H1 (cell line): Measurements from ENCODE around the gene ZIC1. TPM values are rescaled to one million over a fixed set of nuclear protein-coding genes. Genes with fewer than 3 reads are reported as not detected.
A peak's percentile ranks its signal among the peaks of the same experiment; 100 is the strongest.

Experiments
- CEBPB ChIP-seq: IDR thresholded peaks from 2 replicates; pipeline ENCODE4 v1.6.1; 2012; ENCODE audit warnings: low read depth, low read length
- EZH2 ChIP-seq: fragments of 200-600 bp; sonication (generic); IDR thresholded peaks from 2 replicates; pipeline ENCODE4 v1.7.1; 2012; ENCODE audit warnings: low read depth, mild to moderate bottlenecking, moderate library complexity, low read length, inconsistent platforms; ENCODE audit not compliant: severe bottlenecking
- HDAC2 ChIP-seq, 2 experiments: fragments of 300-600 bp in 1 of 2; sonication (generic) in 1 of 2; IDR thresholded peaks; 2 replicates each; pipeline ENCODE4 v1.6.1; 2011 to 2012; ENCODE audit warnings: low read depth in 2 of 2, low read length in 2 of 2, mild to moderate bottlenecking in 2 of 2, moderate library complexity in 2 of 2, borderline replicate concordance in 1 of 2, inconsistent platforms in 1 of 2
- MAX ChIP-seq: IDR thresholded peaks from 2 replicates; pipeline ENCODE4 v1.6.1; 2012; ENCODE audit warnings: inconsistent platforms
- RNF2 ChIP-seq: fragments of 200-900, 300-1000 bp; sonication (generic); IDR thresholded peaks from 2 replicates; pipeline ENCODE4 v1.7.1; 2016; ENCODE audit warnings: borderline replicate concordance, low read depth, mild to moderate bottlenecking, antibody characterized with exemption, low read length; ENCODE audit not compliant: poor library complexity, severe bottlenecking; ENCODE audit errors: missing control alignments
- TBP ChIP-seq: IDR thresholded peaks from 2 replicates; pipeline ENCODE4 v1.6.1; 2011; ENCODE audit warnings: low read depth, low read length, improper control_type of control experiment
- TCF12 ChIP-seq: IDR thresholded peaks from 2 replicates; pipeline ENCODE4 v1.6.1; 2011; ENCODE audit warnings: low read depth, mild to moderate bottlenecking, low read length
- polyA plus RNA-seq, 7 experiments: library from polyadenylated mRNA; depleted of rRNA in 3 of 7; stranded (reverse) in 5 of 7; unstranded in 2 of 7; fragments of >200 nt in 5 of 7; fragments of 200-250 nt in 2 of 7; gene quantifications; 1 replicate in 5 of 7; 2 replicates in 1 of 7; 4 replicates in 1 of 7; pipeline versions ENCODE4 v1.2.1 to v1.2.3, GENCODE V29; 2011 to 2013; ENCODE audit warnings: missing spikeins in 2 of 7, mixed read lengths in 2 of 7
- total RNA-seq: library from RNA; stranded (reverse); fragmentation: NEBNext Ultra II Directional; extraction: Animal tissue kit (Norgen Biotek cat#: 25700); gene quantifications from 2 replicates; pipeline ENCODE4 v1.2.1, GENCODE V29; 2021
- TF ChIP-seq, protein P1 (sequence below): IDR thresholded peaks from 2 replicates; pipeline ENCODE4 v1.6.1; 2011; ENCODE audit warnings: low read depth, mild to moderate bottlenecking, low read length; ENCODE audit not compliant: insufficient read depth
- TF ChIP-seq, protein P2 (sequence below): fragments of 300-600 bp; sonication (generic); IDR thresholded peaks from 2 replicates; pipeline ENCODE4 v1.7.1; 2012; ENCODE audit warnings: low read length, moderate library complexity, mild to moderate bottlenecking, inconsistent platforms; ENCODE audit not compliant: insufficient replicate concordance

The ZIC1 gene
- total and polyA plus RNA-seq, 2 of the 8 experiments (the other 6 are each of a cell fraction or from before 2014, with no cell fraction given), result 0.80 to 2.2 TPM

DNA sequence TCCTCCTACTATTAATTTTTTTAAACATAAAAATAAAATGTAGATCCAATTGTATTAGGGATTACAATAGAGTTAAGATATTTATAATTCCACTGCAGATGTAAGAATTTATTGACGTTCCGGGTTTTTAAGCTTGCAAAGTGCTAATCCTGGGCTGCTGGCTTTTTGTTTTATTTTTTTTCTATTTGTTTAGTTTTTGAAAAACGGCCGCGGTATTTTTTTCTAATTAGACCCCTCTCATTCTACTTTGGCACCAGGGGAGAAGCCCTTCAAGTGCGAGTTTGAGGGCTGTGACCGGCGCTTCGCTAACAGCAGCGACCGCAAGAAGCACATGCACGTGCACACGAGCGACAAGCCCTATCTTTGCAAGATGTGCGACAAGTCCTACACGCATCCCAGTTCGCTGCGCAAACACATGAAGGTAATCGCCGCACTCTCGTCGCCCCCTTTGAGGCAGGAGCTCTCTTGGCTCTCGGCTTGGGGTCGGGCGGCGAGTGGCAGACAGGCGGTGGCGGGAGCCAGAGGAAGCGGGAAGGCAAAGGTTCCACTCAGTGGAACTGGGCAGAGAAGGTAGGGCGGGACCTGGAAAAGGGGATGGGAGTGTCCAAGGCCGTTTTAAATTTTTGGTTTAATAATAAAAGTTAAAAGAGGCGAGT is 3.2 kb downstream of the ZIC1 start (continued):
- TF ChIP-seq RNF2 (no peak), TCF12 (0 out of 2 replicates have a peak, but pooled peaks have one; percentile 28), CEBPB (no peak), TBP (no peak), HDAC2 (IDR thresholded peaks at IDR 0.05; ENCODE audit: borderline replicate concordance in 1 of 2, low read depth in 2 of 2, low read length in 2 of 2) (no peak), EZH2 (peak; percentile 90), MAX (peak; percentile 91)
- TF ChIP-seq, protein P1, sequence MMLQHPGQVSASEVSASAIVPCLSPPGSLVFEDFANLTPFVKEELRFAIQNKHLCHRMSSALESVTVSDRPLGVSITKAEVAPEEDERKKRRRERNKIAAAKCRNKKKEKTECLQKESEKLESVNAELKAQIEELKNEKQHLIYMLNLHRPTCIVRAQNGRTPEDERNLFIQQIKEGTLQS, result no peak
- TF ChIP-seq, protein P2, sequence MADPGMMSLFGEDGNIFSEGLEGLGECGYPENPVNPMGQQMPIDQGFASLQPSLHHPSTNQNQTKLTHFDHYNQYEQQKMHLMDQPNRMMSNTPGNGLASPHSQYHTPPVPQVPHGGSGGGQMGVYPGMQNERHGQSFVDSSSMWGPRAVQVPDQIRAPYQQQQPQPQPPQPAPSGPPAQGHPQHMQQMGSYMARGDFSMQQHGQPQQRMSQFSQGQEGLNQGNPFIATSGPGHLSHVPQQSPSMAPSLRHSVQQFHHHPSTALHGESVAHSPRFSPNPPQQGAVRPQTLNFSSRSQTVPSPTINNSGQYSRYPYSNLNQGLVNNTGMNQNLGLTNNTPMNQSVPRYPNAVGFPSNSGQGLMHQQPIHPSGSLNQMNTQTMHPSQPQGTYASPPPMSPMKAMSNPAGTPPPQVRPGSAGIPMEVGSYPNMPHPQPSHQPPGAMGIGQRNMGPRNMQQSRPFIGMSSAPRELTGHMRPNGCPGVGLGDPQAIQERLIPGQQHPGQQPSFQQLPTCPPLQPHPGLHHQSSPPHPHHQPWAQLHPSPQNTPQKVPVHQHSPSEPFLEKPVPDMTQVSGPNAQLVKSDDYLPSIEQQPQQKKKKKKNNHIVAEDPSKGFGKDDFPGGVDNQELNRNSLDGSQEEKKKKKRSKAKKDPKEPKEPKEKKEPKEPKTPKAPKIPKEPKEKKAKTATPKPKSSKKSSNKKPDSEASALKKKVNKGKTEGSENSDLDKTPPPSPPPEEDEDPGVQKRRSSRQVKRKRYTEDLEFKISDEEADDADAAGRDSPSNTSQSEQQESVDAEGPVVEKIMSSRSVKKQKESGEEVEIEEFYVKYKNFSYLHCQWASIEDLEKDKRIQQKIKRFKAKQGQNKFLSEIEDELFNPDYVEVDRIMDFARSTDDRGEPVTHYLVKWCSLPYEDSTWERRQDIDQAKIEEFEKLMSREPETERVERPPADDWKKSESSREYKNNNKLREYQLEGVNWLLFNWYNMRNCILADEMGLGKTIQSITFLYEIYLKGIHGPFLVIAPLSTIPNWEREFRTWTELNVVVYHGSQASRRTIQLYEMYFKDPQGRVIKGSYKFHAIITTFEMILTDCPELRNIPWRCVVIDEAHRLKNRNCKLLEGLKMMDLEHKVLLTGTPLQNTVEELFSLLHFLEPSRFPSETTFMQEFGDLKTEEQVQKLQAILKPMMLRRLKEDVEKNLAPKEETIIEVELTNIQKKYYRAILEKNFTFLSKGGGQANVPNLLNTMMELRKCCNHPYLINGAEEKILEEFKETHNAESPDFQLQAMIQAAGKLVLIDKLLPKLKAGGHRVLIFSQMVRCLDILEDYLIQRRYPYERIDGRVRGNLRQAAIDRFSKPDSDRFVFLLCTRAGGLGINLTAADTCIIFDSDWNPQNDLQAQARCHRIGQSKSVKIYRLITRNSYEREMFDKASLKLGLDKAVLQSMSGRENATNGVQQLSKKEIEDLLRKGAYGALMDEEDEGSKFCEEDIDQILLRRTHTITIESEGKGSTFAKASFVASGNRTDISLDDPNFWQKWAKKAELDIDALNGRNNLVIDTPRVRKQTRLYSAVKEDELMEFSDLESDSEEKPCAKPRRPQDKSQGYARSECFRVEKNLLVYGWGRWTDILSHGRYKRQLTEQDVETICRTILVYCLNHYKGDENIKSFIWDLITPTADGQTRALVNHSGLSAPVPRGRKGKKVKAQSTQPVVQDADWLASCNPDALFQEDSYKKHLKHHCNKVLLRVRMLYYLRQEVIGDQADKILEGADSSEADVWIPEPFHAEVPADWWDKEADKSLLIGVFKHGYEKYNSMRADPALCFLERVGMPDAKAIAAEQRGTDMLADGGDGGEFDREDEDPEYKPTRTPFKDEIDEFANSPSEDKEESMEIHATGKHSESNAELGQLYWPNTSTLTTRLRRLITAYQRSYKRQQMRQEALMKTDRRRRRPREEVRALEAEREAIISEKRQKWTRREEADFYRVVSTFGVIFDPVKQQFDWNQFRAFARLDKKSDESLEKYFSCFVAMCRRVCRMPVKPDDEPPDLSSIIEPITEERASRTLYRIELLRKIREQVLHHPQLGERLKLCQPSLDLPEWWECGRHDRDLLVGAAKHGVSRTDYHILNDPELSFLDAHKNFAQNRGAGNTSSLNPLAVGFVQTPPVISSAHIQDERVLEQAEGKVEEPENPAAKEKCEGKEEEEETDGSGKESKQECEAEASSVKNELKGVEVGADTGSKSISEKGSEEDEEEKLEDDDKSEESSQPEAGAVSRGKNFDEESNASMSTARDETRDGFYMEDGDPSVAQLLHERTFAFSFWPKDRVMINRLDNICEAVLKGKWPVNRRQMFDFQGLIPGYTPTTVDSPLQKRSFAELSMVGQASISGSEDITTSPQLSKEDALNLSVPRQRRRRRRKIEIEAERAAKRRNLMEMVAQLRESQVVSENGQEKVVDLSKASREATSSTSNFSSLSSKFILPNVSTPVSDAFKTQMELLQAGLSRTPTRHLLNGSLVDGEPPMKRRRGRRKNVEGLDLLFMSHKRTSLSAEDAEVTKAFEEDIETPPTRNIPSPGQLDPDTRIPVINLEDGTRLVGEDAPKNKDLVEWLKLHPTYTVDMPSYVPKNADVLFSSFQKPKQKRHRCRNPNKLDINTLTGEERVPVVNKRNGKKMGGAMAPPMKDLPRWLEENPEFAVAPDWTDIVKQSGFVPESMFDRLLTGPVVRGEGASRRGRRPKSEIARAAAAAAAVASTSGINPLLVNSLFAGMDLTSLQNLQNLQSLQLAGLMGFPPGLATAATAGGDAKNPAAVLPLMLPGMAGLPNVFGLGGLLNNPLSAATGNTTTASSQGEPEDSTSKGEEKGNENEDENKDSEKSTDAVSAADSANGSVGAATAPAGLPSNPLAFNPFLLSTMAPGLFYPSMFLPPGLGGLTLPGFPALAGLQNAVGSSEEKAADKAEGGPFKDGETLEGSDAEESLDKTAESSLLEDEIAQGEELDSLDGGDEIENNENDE, result peak; percentile 31
